Epidermal melanocyte (primary cell): ENCODE results near the gene FRAS1.
"Not testable (repeated sequence)": the region's sequence is repeated elsewhere in the genome, so short reads cannot be mapped to it uniquely, and the experiment has no call there.

Source experiments
- DNase-seq: peaks from one replicate; pipeline ENCODE4 v3.0.0; 2011; ENCODE audit warnings: low spot score; ENCODE audit not compliant: insufficient read length

Gene FRAS1

GRCh38 chr4:78057135-78057599, at the start of gene FRAS1:
FRAS1 (plus strand) TSS chr4:78057323; CDS start chr4:78058010, 687 bp downstream.
- DNase-seq, result no peak

DNA sequence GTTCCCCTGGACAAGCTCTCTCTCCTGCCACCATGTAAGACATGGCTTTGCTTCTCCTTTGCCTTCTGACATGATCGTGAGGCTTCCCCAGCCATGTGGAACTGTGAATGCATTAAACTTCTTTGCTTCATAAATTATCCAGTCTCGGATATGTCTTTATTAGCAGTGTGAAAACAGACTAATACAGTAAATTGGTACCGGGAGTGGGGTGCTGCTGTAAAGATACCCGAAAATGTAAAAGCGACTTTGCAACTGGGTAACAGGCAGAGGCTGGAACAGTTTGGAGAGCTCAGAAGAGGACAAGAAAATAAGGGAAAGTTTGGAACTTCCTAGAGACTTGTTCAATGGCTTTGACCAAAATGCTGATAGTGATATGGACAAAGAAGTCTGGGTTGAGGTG, 46.1 kb upstream of the FRAS1 start:
- DNase-seq, result not testable (repeated sequence)

GRCh38 chr4:78014889-78015886, 41.9 kb upstream of the FRAS1 start:
- no peak for DNase-seq

- DNase-seq, result no peak
Measured at GRCh38 chr4:78018271-78019049, 38.7 kb upstream of the FRAS1 start.

DNA sequence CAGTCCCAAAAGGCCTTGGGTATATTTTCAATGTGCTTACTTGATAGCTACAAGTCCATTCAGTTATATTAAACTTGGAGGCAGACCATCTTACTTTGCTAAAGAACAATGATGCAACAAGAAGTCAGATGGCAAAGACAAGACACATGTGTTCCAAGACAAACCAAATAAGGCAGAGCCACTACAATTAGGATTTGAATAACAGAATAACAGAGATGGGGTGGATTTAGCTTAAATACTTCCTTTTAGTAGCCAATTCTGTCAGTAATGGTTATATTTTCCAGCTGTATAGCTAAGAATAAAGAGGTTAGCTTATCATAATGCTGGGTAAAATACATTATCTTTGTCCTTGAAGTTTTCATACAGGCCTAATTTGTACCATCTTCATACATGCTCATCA, 37.7 kb upstream of the FRAS1 start:
- DNase-seq, result no peak

DNA sequence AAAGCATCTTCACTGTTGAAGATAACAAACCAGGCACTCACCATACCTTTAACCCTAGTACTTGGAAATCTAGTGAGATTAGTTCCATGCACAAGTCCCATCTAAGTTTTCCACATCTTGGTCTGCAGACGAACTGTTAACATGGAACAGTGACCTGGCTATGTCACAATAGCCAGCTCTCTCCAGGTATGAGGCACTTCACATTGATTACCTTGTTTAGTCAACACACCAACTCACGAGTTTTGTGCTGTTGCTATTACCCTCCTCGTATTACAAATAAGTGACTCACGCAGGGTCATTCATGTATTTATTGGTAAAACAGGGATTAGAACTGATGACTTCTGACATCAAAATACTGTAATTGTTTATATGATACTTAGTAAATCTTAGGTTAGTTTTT, 36.4 kb upstream of the FRAS1 start:
- DNase-seq, result no peak

- no peak for DNase-seq
Measured at GRCh38 chr4:78022517-78022916, 34.6 kb upstream of the FRAS1 start.

DNA sequence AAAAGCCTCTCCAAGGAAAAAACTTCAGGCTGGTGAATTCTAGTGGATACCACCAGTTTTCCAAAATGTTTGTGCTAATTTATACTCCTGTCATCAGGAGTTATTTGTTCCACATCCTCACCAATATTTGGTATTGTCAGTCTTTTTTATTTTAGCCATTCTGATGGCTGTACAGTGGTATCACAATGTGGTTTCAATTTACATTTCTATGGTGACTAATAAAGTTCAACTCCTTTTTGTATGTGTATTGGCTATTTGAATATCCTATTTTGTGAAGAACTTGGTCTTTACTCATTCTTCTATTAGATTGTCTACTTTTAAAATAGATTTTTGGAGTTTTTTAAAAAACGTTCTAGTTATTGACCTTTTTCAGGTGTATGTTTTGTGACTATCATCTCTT, 33.0 kb upstream of the FRAS1 start:
- no peak for DNase-seq

DNA sequence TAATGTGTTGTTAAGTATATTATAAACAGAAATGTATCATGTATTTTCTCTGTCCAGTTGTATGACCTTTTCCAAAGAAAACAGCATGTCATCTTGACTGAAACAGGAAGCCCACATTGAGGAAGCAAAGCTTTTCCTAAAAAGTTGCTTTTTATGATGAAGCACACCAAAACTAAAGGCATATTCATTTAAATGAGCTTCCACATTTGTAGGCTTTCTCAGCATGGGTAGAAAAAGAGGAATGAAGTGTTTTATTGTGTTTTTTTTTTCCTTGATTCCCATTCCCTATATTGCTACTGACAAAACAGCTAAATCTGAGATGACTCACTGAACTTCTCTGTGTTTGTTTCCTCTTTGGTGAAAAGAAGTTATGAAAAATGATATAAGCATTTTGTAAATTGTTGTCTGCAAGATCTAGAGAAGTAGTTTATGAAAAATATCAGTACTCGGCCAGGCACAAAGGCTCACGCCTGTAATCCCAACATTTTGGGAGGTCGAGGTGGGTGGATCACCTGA, 32.5 kb upstream of the FRAS1 start:
- no peak for DNase-seq

- DNase-seq, result no peak
Measured at GRCh38 chr4:78031417-78031950, 25.6 kb upstream of the FRAS1 start.

GRCh38 chr4:78032446-78032845, 24.7 kb upstream of the FRAS1 start:
- no peak for DNase-seq

DNA sequence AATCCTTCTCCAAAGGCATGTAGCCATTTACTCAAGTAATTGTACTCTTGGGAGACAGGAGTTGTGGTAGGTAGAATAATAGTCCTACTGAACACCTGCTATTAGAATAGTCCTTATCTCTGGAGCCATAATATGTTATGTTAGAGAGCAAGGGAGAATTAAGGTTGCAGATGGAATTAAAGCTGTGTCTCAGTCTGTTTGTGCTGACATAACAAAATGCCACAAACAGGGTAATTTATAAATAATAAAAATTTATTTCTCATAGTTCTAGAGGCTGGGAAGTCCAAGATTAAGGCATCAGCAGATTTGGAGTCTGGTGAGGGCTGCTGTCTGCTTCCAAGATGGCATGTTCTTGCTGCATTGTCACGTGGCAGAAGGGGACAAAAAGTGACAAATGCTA, 24.2 kb upstream of the FRAS1 start:
- DNase-seq, result no peak

GRCh38 chr4:78033861-78034260, 23.3 kb upstream of the FRAS1 start:
- no peak for DNase-seq

- no peak for DNase-seq
Measured at GRCh38 chr4:78038704-78039103, 18.4 kb upstream of the FRAS1 start.

DNA sequence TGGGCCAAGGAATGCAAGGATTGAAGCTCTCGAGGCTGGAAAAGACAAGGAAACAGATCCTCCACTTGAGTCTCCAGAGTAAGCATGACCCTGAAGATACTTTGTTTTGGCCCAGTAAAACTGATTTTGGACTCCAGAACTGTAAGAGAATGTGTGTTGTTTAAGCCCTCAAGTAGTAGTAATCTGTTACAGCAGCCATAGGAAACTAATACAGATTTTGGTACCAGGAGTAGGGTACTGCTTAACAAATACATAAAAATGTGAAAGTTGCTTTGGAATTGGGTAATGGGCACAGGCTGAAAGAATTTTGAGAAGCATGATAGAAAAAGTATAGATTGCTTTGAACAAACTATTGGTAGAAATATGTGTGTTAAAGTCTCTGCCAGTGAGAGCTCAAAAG, 17.4 kb upstream of the FRAS1 start:
- no peak for DNase-seq

GRCh38 chr4:78040431-78040830, 16.7 kb upstream of the FRAS1 start:
- no peak for DNase-seq

- no peak for DNase-seq
Measured at GRCh38 chr4:78047366-78047765, 9.8 kb upstream of the FRAS1 start.

DNA sequence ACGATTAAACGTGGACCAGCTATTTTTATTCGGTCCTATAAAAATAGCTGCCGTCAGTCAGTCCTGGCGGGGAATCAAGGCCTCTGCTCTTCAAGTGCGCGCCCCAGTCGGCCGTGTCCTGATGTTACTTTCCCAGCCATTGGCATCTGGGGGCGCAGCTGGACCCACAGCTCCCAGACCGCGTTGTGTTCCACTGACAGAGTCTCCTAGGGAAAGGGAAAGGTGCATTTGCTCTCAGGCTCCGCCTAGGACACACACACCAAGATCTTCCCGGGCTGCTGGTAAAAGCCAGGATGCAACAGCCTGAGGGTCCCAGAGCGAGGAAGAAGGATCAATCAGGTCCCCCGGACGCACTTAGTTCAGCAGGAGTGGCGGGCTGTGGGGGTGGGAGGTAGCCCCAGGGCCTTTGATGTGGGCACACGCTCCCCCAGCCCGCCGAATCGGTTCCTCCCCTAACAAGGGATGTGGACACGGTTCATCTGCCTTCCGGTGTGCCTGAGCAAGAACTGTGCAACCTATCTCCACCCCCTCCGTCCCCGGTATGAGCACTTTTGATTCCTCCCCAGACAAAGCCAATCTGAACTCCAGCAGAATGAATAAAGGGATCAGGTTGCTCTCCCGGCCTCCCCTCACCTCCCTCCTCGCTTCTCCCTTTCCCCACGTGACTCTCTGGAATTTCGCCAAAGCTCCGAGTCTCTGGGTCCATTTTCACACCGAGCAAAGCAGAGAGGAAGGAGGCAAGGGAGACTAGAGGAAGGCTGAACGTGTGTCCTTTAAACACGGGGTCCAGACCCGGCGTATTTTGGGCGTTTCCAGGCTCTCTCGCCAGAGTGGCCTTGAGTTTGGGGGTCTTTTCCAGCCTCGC, 626 bp upstream of the FRAS1 start:
- DNase-seq, result peak; percentile 22

GRCh38 chr4:78057600-78058550, 752 bp downstream of the FRAS1 start:
- no peak for DNase-seq
